Diencephalon (tissue), 1 donor: ENCODE data around the gene RNF148. TPM values are rescaled to one million over a fixed set of nuclear protein-coding genes. Genes with fewer than 3 reads are reported as not detected.

Experiments used
- small RNA-seq: library from RNA; depleted of rRNA; stranded (forward); fragments of <200 nt; gene quantifications from one replicate; pipeline ENCODE3, GENCODE V24; 2014
- total RNA-seq: library from RNA; depleted of rRNA; stranded (reverse); fragments of >200 nt; gene quantifications from one replicate; pipeline ENCODE4 v1.2.3, GENCODE V29; 2014

The RNF148 gene
- 0.92 TPM for total RNA-seq

GRCh38 chr7:122702872-122703510, at the start of gene RNF148:
TSS of gene RNF148 (minus strand) at chr7:122702922. CDS start at chr7:122702750, 172 bp downstream.

GRCh38 chr7:122699017-122699416, 3.7 kb downstream of the RNF148 start, which contains the start of gene RNF133:
TSS of gene RNF133 (minus strand) at chr7:122699117. CDS start at chr7:122698918, 199 bp downstream.

Small RNA genes within 50 kb of the gene (small RNA-seq; reads per million reads assigned to genes)
- not detected for gene AC006463.1

Other genes starting within 250 kb of the RNF148 start
- 0.23 TPM for gene RNF133, start 3.8 kb downstream of the RNF148 start, total RNA-seq
- 36.2 TPM for gene CADPS2, start 183.5 kb upstream of the RNF148 start, total RNA-seq